Heart right ventricle (tissue), 16 donors: ENCODE data around the gene TMEM176A. TPM values are rescaled to one million over a fixed set of nuclear protein-coding genes. Genes with fewer than 3 reads are reported as not detected.

Source experiments
- ATAC-seq, 8 donors: fragments of 200-7000 bp; cut with Tn5 transposase; one replicate each; pipeline ENCODE4 v1.9.1; 2020; ENCODE audit warnings: mild to moderate bottlenecking in 8 of 8, moderate library complexity in 8 of 8, moderate number of reproducible peaks in 1 of 8
- DNase-seq, 2 donors: peaks; one replicate each; pipeline ENCODE4 v3.0.0-alpha.2; 2020
- H3K27ac ChIP-seq, 10 donors: fragments of 200-600 bp; sonication (generic) in 2 of 10; one replicate each; pipeline versions ENCODE4 v1.5.0 to v1.8.0; 2020 to 2022; ENCODE audit warnings: mild to moderate bottlenecking in 3 of 10
- H3K27me3 ChIP-seq, 7 donors: fragments of 200-600 bp; one replicate each; pipeline ENCODE4 v1.8.0; 2021 to 2022; ENCODE audit warnings: mild to moderate bottlenecking in 2 of 7
- H3K36me3 ChIP-seq, 9 donors: fragments of 200-600 bp; sonication (generic) in 1 of 9; one replicate each; pipeline versions ENCODE4 v1.5.0 to v1.8.0; 2020 to 2022; ENCODE audit warnings: mild to moderate bottlenecking in 2 of 9
- H3K4me1 ChIP-seq, 9 donors: fragments of 200-600 bp; sonication (generic) in 1 of 9; one replicate each; pipeline versions ENCODE4 v1.5.0 to v1.8.0; 2020 to 2022; ENCODE audit warnings: mild to moderate bottlenecking in 4 of 9
- H3K4me3 ChIP-seq, 10 donors: fragments of 200-600 bp; sonication (generic) in 2 of 10; one replicate each; pipeline versions ENCODE4 v1.5.0 to v1.8.0; 2020 to 2022; ENCODE audit warnings: mild to moderate bottlenecking in 7 of 10, moderate library complexity in 2 of 10
- H3K9me3 ChIP-seq, 11 donors: fragments of 200-600 bp in 10 of 11; sonication (generic) in 2 of 11; one replicate each; pipeline versions ENCODE4 v1.5.0 to v1.8.0; 2013 to 2022; ENCODE audit warnings: mild to moderate bottlenecking in 2 of 11, control low read depth in 1 of 11, moderate library complexity in 1 of 11
- CTCF ChIP-seq, 9 donors: fragments of 200-600 bp; sonication (generic) in 2 of 9; IDR thresholded peaks; one replicate each; pipeline versions ENCODE4 v1.5.0 to v1.8.0; 2021 to 2022; ENCODE audit warnings: antibody characterized with exemption in 9 of 9, mild to moderate bottlenecking in 5 of 9, moderate library complexity in 1 of 9
- WGBS, 2 donors: extraction: QIAGEN DNeasy Blood & Tissue Kit; methylation state at CpG; one replicate each; pipeline ENCODE4 v1.1.7; 2013; ENCODE audit warnings: inconsistent platforms in 1 of 2; 5-methylcytosine and 5-hydroxymethylcytosine counted together
- intact Hi-C, 10 donors: fragments of 100-400 bp; cut with DNase I; formaldehyde crosslinking; loops; one replicate each; pipeline versions ENCODE4 v1.11.1 to v1.14.2; 2022
- polyA plus RNA-seq, 2 donors: library from polyadenylated mRNA; stranded (reverse); fragments of 200-250 nt; gene quantifications; one replicate each; pipeline ENCODE4 v1.2.3, GENCODE V29; 2013
- total RNA-seq, 10 donors: library from RNA; stranded (reverse); fragmentation: NEBNext Ultra II Directional in 3 of 10; extraction: Animal tissue kit (Norgen Biotek cat#: 25700) in 3 of 10; gene quantifications; one replicate each; pipeline versions ENCODE4 v1.2.1 to v1.2.4, GENCODE V29; 2021 to 2023
- donor health status: Arrhythmogenic right ventricular cardiomyopathy.
- donor health status: ischemic (EF 13 %, LVEDD 7.1; RV severe dilation, severe dysfunction).
- donor health status: healthy with polysubstance abuse.
- donor health status: DM: no; HTN: yes; CAD: no.
- donor health status: DM: no; HTN: no; CAD: no.
- donor health status: ischemic (EF 25% LVEDD 6.9; RV normal size, moderate dysfunction).
- donor health status: ischemic (EF 25% LVEDD 5.7; RV mildly dilated, moderate dysfunction).
- donor health status: healthy.
- donor health status: DM: yes; HTN: yes; CAD: no.
- donor health status: Ischemic cardiomyopathy.
- donor health status: ischemic (EF 35%, LVEDD 5.7; RV mildly dilated, moderate dysfunction).
- donor health status: nonischemic (EF 11% LVEDD 7.7; RV severe dilation, severe dysfunction).
- donor health status: DM: yes; HTN: yes; CAD: no.
- donor health status: PGD.
- donor health status: ischemic (EF 29% LVEDD 5.4; RV normal size, mild dysfunction).
- donor health status: nonischemic (EF 23%, LVEDD 6.1; RV moderate dilation, normal function).

The TMEM176A gene
- total and polyA plus RNA-seq, 12 donors = 12.1 to 86.6 (median 18.7) TPM

GRCh38 chr7:150849204-150849775, 48.7 kb downstream of the TMEM176A start:
- 84 to 87% methylated on average over 10 of the region's 10 CpGs for WGBS, 2 donors
- DNase-seq = no peak

DNA sequence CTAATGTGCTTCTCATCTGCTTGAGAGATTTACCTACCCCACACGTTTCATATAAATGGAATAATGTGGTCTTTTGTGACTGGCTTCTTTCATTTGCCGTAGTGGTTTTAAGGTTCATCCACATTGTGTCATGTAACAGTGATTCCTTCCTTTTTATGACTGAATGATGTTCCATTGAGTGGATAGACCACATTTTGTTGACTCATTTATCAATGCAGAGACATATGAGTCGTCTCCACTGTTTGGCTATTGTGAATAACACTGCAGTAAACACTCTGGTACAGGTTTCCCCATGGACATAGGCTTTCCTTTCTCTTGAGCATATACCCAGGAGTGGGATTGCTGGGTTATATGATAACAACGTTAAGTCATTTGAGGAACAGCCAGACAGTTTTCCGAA, 49.7 kb downstream of the TMEM176A start:
- WGBS, 2 donors = 84 to 88% methylated on average over 5 of the region's 5 CpGs
- H3K4me3 ChIP-seq = no peak overlapping the region
- TF ChIP-seq CTCF (IDR thresholded peaks at IDR 0.05) = no peak
- no peak overlapping the region for H3K27ac ChIP-seq
- no peak for DNase-seq
- no peaks in the 10 kb centered on the region for H3K9me3 ChIP-seq
- ATAC-seq = no peak
- peaks cover 0 to 13% (median 4%) of the 10 kb centered on the region in 9 donors for H3K4me1 ChIP-seq
- intact Hi-C loops = no loop called here
- peaks cover 0 to 18% (median 0%) of the 10 kb centered on the region in 7 donors for H3K27me3 ChIP-seq
- H3K36me3 ChIP-seq = no peaks in the 10 kb centered on the region

More at GRCh38 chr7:150849204-150849775, 48.7 kb downstream of the TMEM176A start:
- Histone ChIP-seq H3K4me1 (peaks cover 0 to 18% (median 6%) of the 10 kb centered on the region in 9 donors), H3K27ac (no peak overlapping the region), H3K36me3 (no peaks in the 10 kb centered on the region), H3K4me3 (no peak overlapping the region), H3K27me3 (peaks cover 0 to 17% (median 0%) of the 10 kb centered on the region in 7 donors), H3K9me3 (no peaks in the 10 kb centered on the region)
- no peak for ATAC-seq
- intact Hi-C loops = loop anchor here in 1 of 10 donors (5.0 kb wide), 1 partner anchor 52 kb away; no protein-coding TSS in a partner anchor
- TF ChIP-seq CTCF (IDR thresholded peaks at IDR 0.05) = no peak

DNA sequence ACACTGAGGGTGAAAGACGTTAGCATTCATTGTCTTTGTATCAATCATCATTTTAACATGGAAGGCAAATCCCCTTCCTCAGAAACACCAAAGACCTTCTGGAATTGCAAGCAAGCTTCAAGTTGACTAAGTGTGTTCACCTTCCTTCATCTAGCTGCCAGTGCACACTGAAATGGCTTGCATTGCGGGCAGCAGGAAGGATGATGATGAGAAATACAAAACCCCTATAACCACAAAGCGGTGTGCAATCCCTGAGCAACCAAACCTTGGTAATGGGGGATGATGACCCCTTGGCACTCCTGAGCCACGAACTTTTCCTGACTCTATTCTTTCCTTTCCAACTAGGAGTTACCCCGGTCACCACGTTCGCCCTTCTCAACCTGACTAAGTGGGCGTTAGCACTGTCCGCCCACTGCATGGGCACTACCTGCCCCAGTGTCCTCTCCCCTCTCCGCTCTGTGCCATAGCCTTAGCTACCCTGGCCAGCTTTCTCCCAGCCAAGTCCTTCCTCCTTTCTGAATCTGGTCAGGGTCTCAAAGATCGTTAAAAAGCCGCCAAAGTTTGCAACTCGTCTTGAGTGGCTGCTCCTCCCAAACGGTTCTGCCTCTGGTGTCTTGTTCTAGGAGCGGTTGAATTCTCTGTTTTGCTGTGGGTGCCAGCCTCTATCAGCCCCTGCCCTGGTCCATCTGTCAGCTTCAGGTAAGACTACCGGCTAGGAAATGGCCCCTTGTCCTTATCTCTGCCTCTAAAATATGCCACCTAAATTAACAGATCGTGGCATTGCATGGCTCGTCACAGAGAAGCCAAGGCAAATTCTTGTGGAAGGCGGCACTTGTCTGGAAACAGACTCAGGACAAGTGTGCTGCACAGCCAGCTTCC, 51.2 kb downstream of the TMEM176A start:
- Histone ChIP-seq H3K9me3 (no peaks in the 10 kb centered on the region), H3K4me3 (no peak overlapping the region), H3K4me1 (no peaks in the 10 kb centered on the region), H3K27me3 (peaks cover 0 to 28% (median 4%) of the 10 kb centered on the region in 7 donors), H3K27ac (no peak overlapping the region), H3K36me3 (no peaks in the 10 kb centered on the region)
- ATAC-seq (no peak), DNase-seq (no peak)
- TF ChIP-seq CTCF (IDR thresholded peaks at IDR 0.05) = no peak
- intact Hi-C loops = no loop called here
- 83 to 90% methylated on average over 19 of the region's 19 CpGs for WGBS, 2 donors

DNA sequence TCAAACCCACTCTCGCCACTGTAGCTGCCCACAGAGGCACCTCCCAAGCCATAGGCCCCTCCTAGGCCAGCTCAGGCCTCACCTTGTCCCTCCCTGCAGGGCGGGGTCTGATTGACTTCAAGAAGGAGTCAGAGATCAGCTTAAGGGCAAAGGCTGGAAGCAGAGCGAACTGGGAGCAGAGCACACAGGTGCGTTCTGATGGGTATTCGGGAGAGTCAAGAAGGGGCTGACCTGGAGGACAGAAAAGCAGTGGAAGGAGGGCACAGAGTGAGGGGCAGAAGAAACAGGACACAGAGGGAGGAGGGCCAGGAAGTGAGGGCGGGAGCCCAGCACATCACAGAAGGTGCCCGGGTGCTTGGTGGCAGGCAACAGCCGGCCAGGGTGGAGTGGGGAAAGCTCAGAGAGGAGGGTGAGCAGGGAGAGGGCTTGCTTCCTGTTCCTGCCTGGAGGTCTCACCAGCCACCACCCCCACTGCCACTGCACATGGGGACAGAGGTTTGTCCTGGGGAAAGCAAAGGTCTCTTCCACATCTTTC, 51.9 kb downstream of the TMEM176A start, which contains the start of gene AOC1:
Gene AOC1, plus strand, starts transcription at position 147 of the 535 bp plus-strand sequence. CDS start 3,954 bp downstream, outside the sequence.
- Histone ChIP-seq H3K27me3 (peaks cover 0 to 28% (median 4%) of the 10 kb centered on the region in 7 donors), H3K4me1 (no peaks in the 10 kb centered on the region), H3K9me3 (no peaks in the 10 kb centered on the region), H3K27ac (no peak within 1 kb of the TSS), H3K36me3 (no peaks in the 10 kb centered on the region), H3K4me3 (no peak within 1 kb of the TSS)
- no peak for TF ChIP-seq CTCF (IDR thresholded peaks at IDR 0.05)
- ATAC-seq (no peak), DNase-seq (no peak)
- WGBS, 2 donors = 69% methylated on average over 8 of the region's 8 CpGs
- intact Hi-C loops = no loop called here
